Stimulated activated CD4-positive, alpha-beta T cell treated with anti-CD3 and anti-CD28 coated beads, Interleukin-1b, Interleukin-23, amount 100 ng/mL, for 4 hours (primary cell): ENCODE measurements around the gene MPC1L.
"Not testable (repeated sequence)": the region's sequence is repeated elsewhere in the genome, so short reads cannot be mapped to it uniquely, and the experiment has no call there.

ENCODE experiments used
- DNase-seq, 2 donors: peaks; one replicate each; pipeline ENCODE4 v3.0.0-alpha.2; 2020; ENCODE audit warnings: low read depth in 2 of 2

The MPC1L gene

DNA sequence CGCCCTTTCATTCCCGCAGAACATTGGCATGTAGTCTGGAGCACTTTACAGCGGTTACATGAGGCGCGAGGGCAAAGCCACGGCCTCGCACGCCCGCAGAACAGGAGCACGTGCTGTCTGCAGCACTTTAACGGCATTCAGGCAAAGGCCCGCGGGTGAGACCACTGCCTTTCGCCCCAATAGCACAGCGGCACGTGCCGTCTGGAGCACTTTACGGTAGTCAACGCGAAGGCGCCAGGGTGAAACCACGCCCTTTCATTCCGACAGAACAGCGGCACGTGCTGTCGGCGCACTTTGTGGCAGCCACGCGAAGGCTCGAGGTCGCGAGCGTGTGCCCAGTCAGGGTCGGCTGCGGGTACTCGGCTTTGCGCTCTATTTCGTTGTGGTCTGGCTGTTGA is at the start of gene MPC1L:
Gene MPC1L (plus strand): TSS at position 290 of the 398 bp plus-strand sequence. CDS start 138 bp downstream, outside the sequence.
- DNase-seq, result no peak

DNA sequence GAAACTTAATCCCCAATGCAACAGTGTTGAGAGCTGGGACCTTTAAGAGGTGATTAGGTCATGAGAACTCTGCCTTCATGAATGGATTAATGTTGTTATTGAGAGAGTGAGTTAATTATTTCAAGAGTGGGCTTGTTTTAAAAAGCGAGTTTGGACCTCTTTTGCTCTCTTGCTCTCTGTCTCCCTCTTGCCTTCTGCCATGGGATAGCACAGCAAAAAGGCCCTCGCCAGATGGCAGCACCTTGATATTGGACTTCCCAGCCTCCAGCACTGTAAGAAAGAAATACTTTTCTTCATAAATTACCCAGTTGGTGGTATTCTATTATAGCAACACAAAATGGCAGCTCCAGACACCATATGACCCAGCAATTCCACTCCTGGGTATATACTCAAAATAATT is 49.5 kb upstream of the MPC1L start:
- DNase-seq, result no peak

DNA sequence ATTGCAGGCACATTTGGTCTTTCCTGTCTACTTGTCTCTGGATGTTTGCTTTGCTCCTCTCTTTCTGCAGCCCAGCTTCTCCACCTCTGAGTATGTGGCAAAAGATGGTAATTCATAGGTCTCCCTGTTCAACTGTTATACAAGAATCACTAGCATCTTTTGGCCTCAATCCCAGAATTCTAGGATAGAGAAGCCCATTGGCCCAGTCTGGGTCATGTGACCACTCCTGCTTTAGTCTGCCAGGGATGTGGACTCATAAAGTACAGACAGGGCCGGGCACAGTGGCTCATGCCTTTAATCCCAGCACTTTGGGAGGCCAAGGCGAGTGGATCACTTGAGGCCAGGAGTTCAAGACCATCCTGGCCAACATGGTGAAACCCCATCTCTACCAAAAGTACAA is 47.8 kb upstream of the MPC1L start:
- not testable (repeated sequence) for DNase-seq

DNA sequence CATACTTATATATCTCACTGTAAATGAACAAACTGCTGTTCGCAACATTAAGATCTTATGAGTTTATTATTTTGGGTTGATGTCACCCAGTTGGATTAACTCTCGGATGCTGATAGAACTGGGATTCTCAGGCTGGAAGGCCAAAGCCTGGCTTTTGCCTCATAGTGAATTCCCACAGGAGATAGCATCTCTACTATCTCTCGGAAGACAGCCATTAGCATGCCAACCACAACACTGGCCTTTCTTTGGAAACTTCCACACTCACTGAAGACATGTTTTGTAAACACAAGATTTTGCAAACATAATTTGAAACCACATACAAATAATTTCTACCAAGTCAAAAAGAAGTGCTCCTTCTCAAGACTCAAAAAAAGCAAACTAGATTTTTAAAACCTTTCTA is 46.9 kb upstream of the MPC1L start:
- DNase-seq, result no peak

DNA sequence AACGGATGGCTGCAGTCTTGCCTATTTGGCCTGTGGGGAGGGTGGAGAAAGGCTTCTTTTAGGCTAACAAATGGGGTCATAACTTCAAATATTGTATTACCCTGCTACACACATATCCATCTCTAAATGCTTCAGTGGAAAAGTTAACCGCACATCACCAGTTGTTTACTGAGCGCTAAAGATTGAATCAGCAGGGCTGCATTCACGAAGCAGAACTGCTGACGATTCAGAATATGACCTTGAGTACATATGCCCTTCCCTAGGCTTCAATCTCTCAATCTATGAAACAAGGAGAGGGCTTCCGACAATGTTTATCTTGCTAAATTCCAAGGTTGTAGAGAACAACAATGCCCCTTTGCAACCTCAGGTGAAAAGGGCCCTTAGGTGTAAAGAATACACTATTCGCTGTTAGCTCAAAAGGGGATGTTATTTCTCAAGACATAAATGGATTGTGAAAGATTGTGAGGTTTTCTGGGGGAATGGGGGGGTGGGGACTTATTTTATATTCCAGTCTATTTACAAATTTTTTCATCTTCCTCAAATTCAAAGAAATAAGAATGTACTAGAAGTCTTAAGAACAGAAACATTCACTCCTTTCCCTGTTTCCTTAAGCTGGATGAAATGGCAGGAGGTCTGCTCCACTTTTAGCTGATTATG is 45.1 kb upstream of the MPC1L start:
- DNase-seq, result no peak

DNA sequence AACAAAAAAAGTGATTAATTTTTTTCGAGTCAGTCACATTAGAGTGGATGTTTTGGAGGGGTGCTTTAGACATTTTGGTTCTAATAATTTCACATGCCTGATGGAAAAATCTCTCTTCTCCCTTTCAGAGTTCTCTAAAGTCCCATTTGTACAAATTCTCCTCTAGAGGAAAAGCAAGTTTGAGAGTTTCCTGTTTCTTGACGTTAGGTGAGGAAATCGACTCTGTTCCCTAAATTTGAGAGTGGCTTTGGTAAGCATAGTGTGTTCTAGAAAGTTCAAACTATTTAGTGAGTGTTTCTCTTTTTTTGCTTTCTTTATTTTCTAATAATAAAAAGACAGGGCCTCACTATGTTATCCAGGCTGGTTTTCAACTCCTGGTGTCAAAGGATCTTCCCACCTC is 44.1 kb upstream of the MPC1L start:
- DNase-seq, result no peak

DNA sequence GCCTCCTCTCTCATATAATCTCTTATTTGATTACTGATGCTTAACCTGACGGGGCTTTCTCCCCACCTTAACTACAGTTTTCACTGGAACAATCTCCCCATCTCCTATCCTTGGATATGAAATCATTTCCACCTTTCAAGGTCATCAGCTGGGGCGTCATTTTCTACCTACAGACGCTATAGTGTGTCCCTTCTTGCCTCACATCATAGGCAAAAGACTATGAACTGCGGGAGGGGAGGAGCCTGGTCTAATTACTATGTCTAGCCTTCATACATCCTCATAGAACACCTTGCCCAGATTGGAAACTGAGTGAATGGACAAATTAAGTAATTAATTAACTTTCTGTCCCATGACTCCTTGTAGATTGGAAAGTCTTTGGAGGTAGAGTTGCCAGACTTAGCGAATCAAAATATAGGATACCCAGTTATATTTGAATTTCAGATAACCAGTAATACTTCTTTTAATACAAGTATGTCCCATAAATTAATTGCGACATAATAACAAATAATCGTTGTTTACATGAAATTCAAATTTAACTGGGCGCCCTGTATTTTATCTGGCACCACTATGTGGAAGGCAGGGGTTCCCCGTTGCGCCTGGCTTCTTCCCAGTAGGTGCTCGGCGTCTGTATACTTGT is 43.2 kb upstream of the MPC1L start:
- DNase-seq, result no peak

DNA sequence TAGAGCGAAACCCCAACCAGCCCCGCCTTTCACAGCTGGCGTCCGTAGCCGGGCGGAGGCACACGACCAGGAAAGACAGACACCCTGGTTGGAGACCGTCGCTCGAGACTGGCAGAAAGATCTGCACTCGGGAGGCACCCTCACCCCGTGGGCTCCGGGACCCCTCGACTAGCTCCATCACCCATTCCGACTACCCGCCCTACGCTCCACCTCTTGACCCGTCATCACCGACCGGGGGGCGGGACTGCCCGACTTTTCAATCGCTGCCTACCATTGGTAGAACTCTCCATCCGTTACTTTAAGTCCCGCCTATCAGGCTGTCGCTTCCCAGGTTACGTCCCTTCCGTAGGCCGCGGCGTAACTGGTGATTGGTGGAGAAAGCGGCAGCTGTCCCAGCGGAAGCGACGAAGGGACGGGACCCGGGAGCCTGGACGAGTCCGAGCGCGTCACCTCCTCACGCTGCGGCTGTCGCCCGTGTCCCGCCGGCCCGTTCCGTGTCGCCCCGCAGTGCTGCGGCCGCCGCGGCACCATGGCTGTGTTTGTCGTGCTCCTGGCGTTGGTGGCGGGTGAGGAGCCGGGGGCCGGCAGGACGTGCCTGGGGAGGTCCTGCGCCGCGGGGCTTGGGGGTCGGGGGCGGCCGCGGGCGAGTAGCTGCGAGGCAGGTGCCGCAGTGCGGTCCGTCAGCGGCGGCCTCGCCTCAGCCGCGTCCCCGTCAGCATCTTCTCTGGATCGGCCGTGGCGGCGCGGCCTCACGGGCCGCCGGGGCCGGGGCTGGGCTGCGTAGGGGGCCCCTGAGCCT is 42.5 kb upstream of the MPC1L start, which contains the start of gene ATP6AP2:
Gene ATP6AP2 (plus strand): TSS at position 434 of the 799 bp plus-strand sequence. CDS start 96 bp downstream, at position 530.
- peak; percentile 72 to 79 for DNase-seq

DNA sequence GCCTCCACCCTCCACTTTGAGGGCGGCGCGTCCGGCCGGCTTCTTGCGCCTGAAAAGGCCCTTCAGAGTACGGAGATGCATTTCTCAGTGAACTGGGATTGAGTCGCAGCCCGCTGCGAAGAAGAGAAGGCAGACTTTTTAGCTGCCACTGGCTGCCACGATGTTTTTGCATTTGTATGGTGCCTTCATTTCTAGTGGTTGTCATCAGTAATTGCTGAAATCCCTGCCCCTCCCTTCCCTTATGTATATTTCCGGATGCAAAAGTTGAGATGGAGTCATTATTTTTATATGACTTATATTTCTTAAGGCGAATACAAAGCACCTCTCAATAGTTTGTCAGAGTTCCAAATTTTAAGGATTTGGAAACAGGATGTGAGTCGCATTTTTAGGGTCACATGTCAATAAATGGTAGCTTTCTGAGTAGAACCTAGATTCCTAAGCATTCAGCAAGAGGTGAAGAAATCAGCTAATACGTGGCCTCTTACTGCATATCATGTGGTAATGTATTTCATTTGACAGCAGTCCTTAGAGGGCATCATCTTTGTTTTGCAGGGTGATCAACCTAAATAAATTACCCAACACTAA is 41.8 kb upstream of the MPC1L start:
- DNase-seq, result no peak

DNA sequence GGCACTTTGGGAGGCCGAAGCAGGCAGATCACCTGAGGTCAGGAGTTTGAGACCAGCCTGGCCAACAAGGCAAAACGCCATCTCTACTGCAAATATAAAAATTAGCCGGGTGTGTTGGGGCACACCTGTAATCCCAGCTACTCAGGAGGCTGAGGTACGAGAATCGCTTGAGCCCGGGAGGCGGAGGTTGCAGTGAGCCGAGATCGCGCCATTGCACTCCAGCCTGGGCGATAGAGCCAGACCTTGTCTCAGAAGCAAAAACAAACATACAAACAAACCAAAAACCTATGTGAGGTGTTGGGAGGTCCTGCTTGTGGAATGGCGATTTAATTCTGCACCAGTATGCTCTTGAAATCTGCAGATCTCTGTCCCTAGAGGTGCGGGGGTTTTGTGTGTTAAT is 41.0 kb upstream of the MPC1L start:
- DNase-seq, result not testable (repeated sequence)

DNA sequence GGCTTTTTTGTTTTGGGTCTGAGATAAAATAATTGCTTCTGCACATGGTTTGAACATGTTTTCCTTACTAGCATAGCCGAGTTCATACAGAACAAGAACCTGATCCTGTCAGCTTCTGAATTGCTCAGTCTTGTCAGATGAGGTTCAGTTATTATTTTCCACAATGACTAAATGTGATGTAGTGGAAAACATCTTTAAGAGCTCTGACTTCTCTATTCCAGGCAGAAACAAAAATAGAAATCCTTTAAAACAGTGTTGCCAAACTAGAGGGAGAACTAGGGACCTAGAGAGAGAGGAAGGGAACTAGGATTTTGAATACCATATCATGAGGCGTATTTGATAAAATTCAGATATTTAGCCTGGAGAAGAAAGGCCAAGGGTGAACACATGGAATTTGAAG is 40.4 kb upstream of the MPC1L start:
- DNase-seq, result no peak

DNA sequence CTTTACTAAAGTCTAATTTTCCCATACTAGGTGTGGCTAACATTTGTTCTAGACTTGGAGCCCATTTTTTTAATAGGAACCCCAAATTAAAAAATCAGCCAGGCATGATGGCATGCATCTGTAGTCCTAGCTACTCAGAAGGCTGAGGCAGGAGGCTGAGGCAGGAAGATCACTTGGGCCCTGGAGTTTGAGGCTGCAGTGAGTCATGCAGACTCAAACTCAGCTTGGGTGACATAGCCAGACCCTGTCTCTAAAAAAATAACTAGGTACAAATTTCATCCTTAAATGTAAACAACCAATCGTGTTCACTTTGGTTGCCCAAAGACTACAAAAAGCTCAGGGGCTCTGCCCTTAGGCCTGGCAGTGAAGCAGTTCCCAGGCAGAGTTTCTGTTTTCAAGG is 35.6 kb upstream of the MPC1L start:
- DNase-seq, result not testable (repeated sequence)

DNA sequence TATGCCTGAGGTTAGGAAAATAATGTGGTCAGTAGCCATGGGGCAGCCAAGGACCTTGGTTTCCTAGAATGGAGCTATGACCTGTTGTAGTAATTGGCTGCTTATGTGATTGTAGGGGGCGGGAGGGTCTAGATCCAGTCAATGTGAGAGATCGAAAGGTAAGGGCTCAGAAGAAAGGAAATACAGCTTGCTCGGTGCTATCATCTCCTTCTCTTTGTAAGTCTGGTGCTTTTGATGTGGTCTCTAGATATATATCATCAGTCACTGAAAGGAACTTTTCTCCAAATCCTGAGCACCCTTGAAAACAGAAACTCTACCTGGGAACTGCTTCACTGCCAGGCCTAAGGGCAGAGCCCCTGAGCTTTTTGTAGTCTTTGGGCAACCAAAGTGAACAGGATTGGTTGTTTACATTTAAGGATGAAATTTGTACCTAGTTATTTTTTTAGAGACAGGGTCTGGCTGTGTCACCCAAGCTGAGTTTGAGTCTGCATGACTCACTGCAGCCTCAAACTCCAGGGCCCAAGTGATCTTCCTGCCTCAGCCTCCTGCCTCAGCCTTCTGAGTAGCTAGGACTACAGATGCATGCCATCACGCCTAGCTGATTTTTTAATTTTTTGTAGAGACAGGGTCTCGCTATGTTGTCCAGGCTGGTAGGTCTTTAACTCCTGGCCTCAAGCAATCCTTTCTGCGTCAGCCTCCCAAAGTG is 33.5 kb upstream of the MPC1L start:
- DNase-seq, result not testable (repeated sequence)

DNA sequence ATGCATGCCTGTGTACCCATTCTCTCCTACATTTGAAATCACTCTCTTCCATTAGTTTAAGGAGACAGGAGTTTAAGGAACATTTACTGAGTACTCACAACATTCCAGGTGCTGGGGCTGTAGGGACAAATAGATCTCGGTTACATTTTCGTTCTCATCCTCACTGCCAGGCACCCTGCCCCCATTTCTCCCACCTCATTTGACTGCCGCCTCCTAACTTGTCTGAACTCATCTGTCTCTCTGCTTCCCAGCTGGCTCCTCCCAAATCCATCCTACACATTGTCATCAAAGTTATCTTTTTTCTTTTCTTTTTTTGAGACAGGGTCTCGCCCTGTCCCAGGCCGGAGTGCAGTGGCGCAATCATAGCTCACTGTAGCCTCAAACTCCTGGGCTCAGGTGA is 19.8 kb upstream of the MPC1L start:
- no peak for DNase-seq

DNA sequence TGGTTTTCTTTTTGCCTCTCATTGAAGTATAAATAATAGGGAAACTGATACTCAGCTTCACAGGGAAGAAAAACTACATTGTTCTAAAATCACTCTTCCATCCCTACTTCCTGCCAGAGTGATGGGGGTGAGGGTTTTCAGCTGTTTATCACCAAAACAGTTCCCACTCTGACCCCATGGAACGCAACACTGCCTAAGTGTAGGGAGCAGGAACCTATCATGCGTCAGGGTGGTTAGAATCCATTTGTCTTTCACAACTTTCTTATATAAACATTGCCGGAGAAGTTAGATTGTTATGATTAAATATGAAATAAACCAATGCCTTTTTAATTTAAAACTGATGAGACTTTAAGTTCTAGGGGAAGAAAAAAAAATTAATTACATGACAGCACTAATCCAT is 15.8 kb upstream of the MPC1L start:
- DNase-seq, result no peak

DNA sequence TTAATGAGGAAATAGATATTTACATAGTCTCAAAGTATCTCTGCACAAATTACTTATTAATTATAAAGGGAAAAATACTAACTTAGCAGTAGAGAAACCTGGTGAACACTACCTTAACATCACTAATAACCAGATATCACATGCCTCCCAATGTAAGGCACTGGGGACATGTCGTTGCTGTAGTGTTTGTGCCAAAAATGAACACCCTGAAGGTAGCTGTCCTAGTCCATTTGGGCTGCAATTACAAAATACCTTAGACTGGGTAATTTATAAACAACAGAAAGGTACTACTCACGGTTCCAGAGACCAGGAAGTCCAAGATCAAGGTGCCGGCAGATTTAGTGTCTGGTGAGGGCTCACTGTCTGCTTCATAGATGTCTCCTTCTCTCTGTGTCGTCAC is 10.7 kb upstream of the MPC1L start:
- DNase-seq, result no peak

DNA sequence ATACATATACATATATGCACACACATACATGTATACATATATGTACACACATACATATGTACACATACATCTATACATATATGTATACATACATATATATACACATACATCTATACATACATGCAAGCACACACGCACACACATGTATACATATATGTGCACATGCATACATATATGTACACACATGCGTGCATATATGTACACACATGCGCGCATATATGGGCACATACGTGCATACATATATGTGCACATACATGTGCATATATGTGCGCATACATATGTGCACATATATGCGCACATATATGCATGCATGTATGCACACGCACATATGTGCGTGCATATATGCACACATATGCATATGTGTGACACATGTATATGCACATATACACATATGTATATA is 7.3 kb upstream of the MPC1L start:
- no peak for DNase-seq

DNA sequence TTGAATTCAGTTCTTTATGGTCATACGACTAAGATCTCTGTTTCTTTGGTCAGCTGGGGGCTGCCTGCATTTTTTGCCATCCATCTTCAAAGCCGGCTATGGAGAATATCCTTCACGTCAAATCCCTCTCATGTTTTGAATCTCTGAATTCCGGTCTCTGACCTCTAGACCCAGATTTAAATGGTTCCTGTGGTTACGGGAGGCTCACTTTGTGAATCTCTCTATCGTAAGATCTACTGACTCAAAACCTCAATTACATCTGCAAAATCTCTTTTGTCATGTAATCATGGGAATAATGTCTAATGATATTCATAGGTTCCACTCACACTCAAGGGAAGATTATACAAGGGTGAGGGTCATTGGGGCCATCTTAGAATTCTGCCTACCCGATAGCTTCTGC is 5.7 kb upstream of the MPC1L start:
- DNase-seq, result no peak

DNA sequence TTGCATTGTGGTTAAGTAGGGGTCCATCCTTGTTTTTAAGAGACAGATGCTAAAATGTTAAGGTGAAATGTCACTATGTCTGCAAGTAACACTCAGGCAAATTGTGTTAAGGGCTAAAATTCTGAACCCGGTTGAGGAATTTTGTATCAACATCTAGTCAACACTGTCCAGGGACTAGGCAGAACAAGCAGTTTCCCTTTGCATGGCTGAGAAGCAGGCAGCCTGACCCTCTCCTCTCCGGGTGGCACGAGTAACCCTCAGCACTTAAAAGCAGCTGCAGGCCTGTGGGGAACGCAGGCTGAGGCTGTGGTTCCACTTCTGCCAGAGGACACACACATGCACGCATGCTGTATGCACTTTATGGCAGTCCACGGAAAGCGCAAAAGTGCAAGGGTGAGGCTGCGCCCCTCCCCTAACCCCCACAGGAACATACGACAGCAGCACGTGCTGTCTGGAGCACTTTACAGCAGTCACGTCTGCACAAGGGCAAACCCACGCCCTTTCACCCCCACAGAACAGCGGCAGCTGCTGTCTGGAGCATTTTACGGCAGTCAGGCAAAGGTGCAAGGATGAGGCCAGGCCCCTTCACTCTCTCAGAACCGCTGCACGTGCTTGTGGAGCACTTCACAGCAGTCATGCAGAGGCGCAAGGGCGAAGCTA is 619 bp upstream of the MPC1L start:
- DNase-seq, result no peak

DNA sequence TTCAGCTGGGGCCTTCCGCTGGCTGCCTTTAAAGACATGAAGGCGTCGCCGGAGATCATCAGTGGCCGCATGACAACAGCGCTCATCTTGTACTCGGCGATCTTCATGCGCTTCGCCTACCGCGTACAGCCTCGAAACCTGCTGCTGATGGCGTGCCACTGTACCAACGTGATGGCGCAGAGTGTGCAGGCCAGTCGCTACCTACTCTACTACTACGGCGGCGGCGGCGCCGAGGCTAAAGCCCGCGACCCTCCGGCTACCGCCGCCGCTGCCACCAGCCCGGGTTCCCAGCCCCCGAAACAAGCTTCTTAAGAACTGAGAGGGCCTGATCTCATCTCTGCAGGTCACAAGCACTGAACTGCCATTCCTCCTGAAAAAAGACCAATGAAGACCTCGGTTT is 437 bp downstream of the MPC1L start:
- DNase-seq, result no peak

DNA sequence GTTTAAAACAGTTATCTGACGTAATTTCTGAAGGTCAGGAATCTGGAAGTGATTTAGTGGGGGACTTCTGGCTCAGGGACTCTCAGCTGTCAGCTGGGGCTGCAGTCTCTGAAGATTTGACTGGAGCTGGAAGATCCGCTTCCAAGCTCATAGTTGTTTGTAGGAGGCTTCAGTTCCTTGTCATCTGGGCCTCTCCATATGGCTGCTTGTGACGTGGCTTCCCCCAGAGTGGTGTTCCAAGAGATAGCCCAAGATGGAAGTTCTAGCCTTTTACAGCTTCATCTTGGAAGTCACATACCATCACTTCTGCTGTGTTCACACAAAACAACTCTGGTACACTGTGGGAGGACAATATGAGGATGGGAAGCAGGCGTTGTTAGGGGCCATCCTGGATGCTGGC is 2.1 kb downstream of the MPC1L start:
- no peak for DNase-seq
